GM12878 (cell line): ENCODE data around the gene RGS2. TPM values are rescaled to one million over a fixed set of nuclear protein-coding genes. Genes with fewer than 3 reads are reported as not detected.

Experiments used
- ATAC-seq: fragments of 200-7000 bp; cut with Tn5 transposase; 3 replicates; pipeline ENCODE4 v1.9.1; 2020; ENCODE audit warnings: mild to moderate bottlenecking, moderate library complexity
- BruUV-seq: library from RNA; stranded (reverse); fragments of 400-500 nt; replicated peaks from 2 replicates; lab custom pipeline; 2021; lab: Mats Ljungman, UMichigan
- CTCF ChIA-PET: fragments of 300-600 bp; sonication (Branson Sonifier 250); formaldehyde crosslinking; extraction: SDS; loops from one replicate; lab custom pipeline; 2021; ENCODE audit warnings: inconsistent platforms; lab: Yijun Ruan, JAX
- POLR2A ChIA-PET: fragments of 350-600 bp; formaldehyde crosslinking; extraction: SDS; loops from one replicate; lab custom pipeline; 2021; ENCODE audit warnings: inconsistent platforms; lab: Charles Lee
- RAD21 ChIA-PET: fragments of 300-600 bp; sonication (Branson Sonifier 250); formaldehyde crosslinking; loops from one replicate; lab custom pipeline; 2023; ENCODE audit warnings: antibody characterized with exemption; ENCODE audit not compliant: unreplicated experiment; lab: Charles Lee
- SMC1A ChIA-PET: fragments of 300-600 bp; sonication (Branson Sonifier 250); formaldehyde crosslinking; loops from one replicate; lab custom pipeline; 2023; ENCODE audit not compliant: unreplicated experiment, uncharacterized antibody; lab: Charles Lee
- DNase-seq: peaks from one replicate; pipeline ENCODE4 v3.0.0-alpha.2; 2011; ENCODE audit warnings: low read depth, low spot score
- FAIRE-seq: peaks from 3 replicates; lab custom pipeline; 2011; peaks lifted over from hg19 to GRCh38; lab: Jason Lieb, UNC
- H2AFZ ChIP-seq: 2 replicates; pipeline ENCODE4 v1.6.0; 2011; ENCODE audit warnings: low read depth, low read length, control low read depth; ENCODE audit not compliant: control insufficient read depth
- H3K27ac ChIP-seq: 2 replicates; pipeline ENCODE4 v1.5.1; 2011; ENCODE audit warnings: control low read depth; ENCODE audit not compliant: control insufficient read depth, insufficient read depth
- H3K27me3 ChIP-seq, 2 experiments: replicated peaks in 1 of 2; 2 replicates each; pipeline versions ENCODE4 v1.6.0 to v1.6.1; 2011; ENCODE audit warnings: low read length in 1 of 2; ENCODE audit not compliant: control insufficient read depth in 2 of 2, insufficient read depth in 2 of 2
- H3K36me3 ChIP-seq, 2 experiments: 2 replicates each; pipeline ENCODE4 v1.5.1; 2011; ENCODE audit warnings: low read length in 1 of 2; ENCODE audit not compliant: control insufficient read depth in 2 of 2, insufficient read depth in 2 of 2
- H3K4me1 ChIP-seq: 2 replicates; pipeline ENCODE4 v1.6.1; 2011; ENCODE audit warnings: mild to moderate bottlenecking, low read length, moderate library complexity, mixed read lengths; ENCODE audit not compliant: control insufficient read depth, insufficient read depth
- H3K4me2 ChIP-seq: 2 replicates; pipeline ENCODE4 v1.6.0; 2011; ENCODE audit warnings: control low read depth; ENCODE audit not compliant: control insufficient read depth, insufficient read depth
- H3K4me3 ChIP-seq: fragments of 200-600 bp; sonication (generic); 2 replicates; pipeline ENCODE4 v1.5.1; 2016
- H3K79me2 ChIP-seq: 2 replicates; pipeline ENCODE4 v1.6.0; 2011; ENCODE audit warnings: low read length; ENCODE audit not compliant: control insufficient read depth, insufficient read depth
- H3K9ac ChIP-seq: 2 replicates; pipeline ENCODE4 v1.8.0; 2011; ENCODE audit warnings: low read length, control low read depth, mixed read lengths; ENCODE audit not compliant: control insufficient read depth, insufficient read depth
- H3K9me3 ChIP-seq: replicated peaks from 3 replicates; pipeline ENCODE4 v1.5.1; 2011; ENCODE audit warnings: mild to moderate bottlenecking, low read length; ENCODE audit not compliant: control insufficient read depth, insufficient read depth
- H4K20me1 ChIP-seq: 2 replicates; pipeline ENCODE4 v1.6.0; 2011; ENCODE audit not compliant: control insufficient read depth, insufficient read depth
- BRCA1 ChIP-seq: IDR thresholded peaks from 2 replicates; pipeline ENCODE4 v1.6.1; 2011; ENCODE audit warnings: low read depth, low read length, improper control_type of control experiment
- CTCF ChIP-seq, 3 experiments: IDR thresholded peaks in 2 of 3; conservative IDR thresholded peaks in 1 of 3; 2 replicates each; pipeline ENCODE4 v1.5.1; 2011; ENCODE audit warnings: low read depth in 3 of 3, low read length in 3 of 3, mild to moderate bottlenecking in 3 of 3, control low read depth in 2 of 3, moderate library complexity in 2 of 3, inconsistent platforms in 1 of 3, mixed read lengths in 1 of 3; ENCODE audit not compliant: control insufficient read depth in 2 of 3, insufficient read depth in 1 of 3; ENCODE audit errors: extremely low read depth in 1 of 3
- KLF5 ChIP-seq: fragments of 450-650 bp; IDR thresholded peaks from 2 replicates; pipeline ENCODE4 v1.6.1; 2014; ENCODE audit warnings: mild to moderate bottlenecking; ENCODE audit not compliant: partially characterized antibody
- MYC ChIP-seq: IDR thresholded peaks from 2 replicates; pipeline ENCODE4 v1.6.1; 2011; ENCODE audit warnings: mild to moderate bottlenecking, low read length, moderate library complexity, inconsistent platforms; ENCODE audit not compliant: insufficient read depth, insufficient replicate concordance, insufficient read length, severe bottlenecking
- NRF1 ChIP-seq: conservative IDR thresholded peaks from 2 replicates; pipeline ENCODE4 v1.6.1; 2011; ENCODE audit warnings: mild to moderate bottlenecking, low read depth, low read length, improper control_type of control experiment
- SMC3 ChIP-seq: IDR thresholded peaks from 2 replicates; pipeline ENCODE4 v1.6.1; 2011; ENCODE audit warnings: low read length, improper control_type of control experiment, borderline replicate concordance
- TARDBP ChIP-seq: IDR thresholded peaks from 2 replicates; pipeline ENCODE4 v1.6.1; 2016; ENCODE audit warnings: borderline replicate concordance
- WGBS: methylation state at CpG from one replicate; pipeline ENCODE4 v1.1.6; 2016; ENCODE audit warnings: low lambda C conversion rate; ENCODE audit not compliant: insufficient replicate concordance, insufficient coverage; ENCODE audit errors: missing lambda C conversion rate; 5-methylcytosine and 5-hydroxymethylcytosine counted together
- in situ Hi-C: fragments of 300-500 bp; cut with MboI; formaldehyde crosslinking; loops from 9 replicates; pipeline ENCODE4 v1.14.3; 2018; ENCODE audit warnings: mixed read lengths
- intact Hi-C: fragments of 100-400 bp; cut with micrococcal nuclease; formaldehyde crosslinking; loops from one replicate; pipeline ENCODE4 v1.14.2; 2022; ENCODE audit not compliant: unreplicated experiment
- polyA plus RNA-seq, 11 experiments: library from polyadenylated mRNA; depleted of rRNA in 4 of 11; unstranded in 6 of 11; stranded (reverse) in 5 of 11; fragments of >200 nt; fragmentation: Nextera tagmentation in 4 of 11; fragmentation: Illumina TruSeq in 1 of 11; extraction: Ambion mirVana in 4 of 11; extraction: Trizol in 1 of 11; gene quantifications; 1 replicate in 1 of 11; 2 replicates in 10 of 11; pipeline versions ENCODE4 v1.2.1 to v1.2.3, GENCODE V29; 2011 to 2016; ENCODE audit warnings: inconsistent platforms in 2 of 11, missing spikeins in 2 of 11, low read depth in 1 of 11
- total RNA-seq, 4 experiments: library from RNA; depleted of rRNA in 3 of 4; stranded (reverse); fragments of >200 nt in 3 of 4; fragmentation: Illumina TruSeq in 1 of 4; extraction: Trizol in 1 of 4; gene quantifications; 2 replicates each; pipeline versions ENCODE4 v1.2.1 to v1.2.3, GENCODE V29; 2013 to 2021

Gene RGS2
- total and polyA plus RNA-seq, 10 of the 15 experiments (the other 5 are each of a cell fraction or from before 2014, with no cell fraction given) = 0.27 to 2.3 (median 0.98) TPM

GRCh38 chr1:192817246-192817645 is 8.4 kb downstream of the RGS2 start:
- no peaks in the 10 kb centered on the region for H3K79me2 ChIP-seq
- ATAC-seq = no peak
- no peak overlapping the region for H3K9ac ChIP-seq
- H2AFZ ChIP-seq = no peak overlapping the region
- no peak for DNase-seq
- no peaks in the 10 kb centered on the region; a peak in 1 of 4 replicates for H3K27me3 ChIP-seq
- H3K9me3 ChIP-seq = no peaks in the 10 kb centered on the region
- no peak overlapping the region for H3K4me2 ChIP-seq
- TF ChIP-seq CTCF (IDR thresholded peaks at IDR 0.05 in 2 of 3, conservative IDR thresholded peaks at IDR 0.05 in 1 of 3; ENCODE audit: control insufficient read depth in 2 of 3, extremely low read depth in 1 of 3, insufficient read depth in 1 of 3, low read depth in 3 of 3, low read length in 3 of 3) (no peak), BRCA1 (no peak), KLF5 (no peak), NRF1 (no peak), MYC (no peak), SMC3 (no peak), TARDBP (no peak)
- H3K27ac ChIP-seq = no peak overlapping the region
- RAD21 ChIA-PET = no interaction called here
- FAIRE-seq = no peak
- in situ Hi-C loops (loop anchor here (10.0 kb wide), 1 partner anchor 308 kb away; the partner anchor contains the start of gene CDC73), intact Hi-C loops (no loop called here)
- POLR2A ChIA-PET = no interaction called here
- 68% methylated on average over 4 of the region's 4 CpGs for WGBS
- CTCF ChIA-PET = no interaction called here
- no peaks in the 10 kb centered on the region for H3K4me1 ChIP-seq
- no peaks in the 10 kb centered on the region for H3K36me3 ChIP-seq
- SMC1A ChIA-PET = no interaction called here
- H4K20me1 ChIP-seq = no peaks in the 10 kb centered on the region; the same call in 1 of the 2 replicates
- H3K4me3 ChIP-seq = no peak overlapping the region
- no TSS peak for BruUV-seq
